ENCODE results near the gene DPH2.

Gene DPH2

GRCh38 chr1:43949678-43950077 lies 20.1 kb upstream of the DPH2 start:
- ATAC-seq: no peak

DNA sequence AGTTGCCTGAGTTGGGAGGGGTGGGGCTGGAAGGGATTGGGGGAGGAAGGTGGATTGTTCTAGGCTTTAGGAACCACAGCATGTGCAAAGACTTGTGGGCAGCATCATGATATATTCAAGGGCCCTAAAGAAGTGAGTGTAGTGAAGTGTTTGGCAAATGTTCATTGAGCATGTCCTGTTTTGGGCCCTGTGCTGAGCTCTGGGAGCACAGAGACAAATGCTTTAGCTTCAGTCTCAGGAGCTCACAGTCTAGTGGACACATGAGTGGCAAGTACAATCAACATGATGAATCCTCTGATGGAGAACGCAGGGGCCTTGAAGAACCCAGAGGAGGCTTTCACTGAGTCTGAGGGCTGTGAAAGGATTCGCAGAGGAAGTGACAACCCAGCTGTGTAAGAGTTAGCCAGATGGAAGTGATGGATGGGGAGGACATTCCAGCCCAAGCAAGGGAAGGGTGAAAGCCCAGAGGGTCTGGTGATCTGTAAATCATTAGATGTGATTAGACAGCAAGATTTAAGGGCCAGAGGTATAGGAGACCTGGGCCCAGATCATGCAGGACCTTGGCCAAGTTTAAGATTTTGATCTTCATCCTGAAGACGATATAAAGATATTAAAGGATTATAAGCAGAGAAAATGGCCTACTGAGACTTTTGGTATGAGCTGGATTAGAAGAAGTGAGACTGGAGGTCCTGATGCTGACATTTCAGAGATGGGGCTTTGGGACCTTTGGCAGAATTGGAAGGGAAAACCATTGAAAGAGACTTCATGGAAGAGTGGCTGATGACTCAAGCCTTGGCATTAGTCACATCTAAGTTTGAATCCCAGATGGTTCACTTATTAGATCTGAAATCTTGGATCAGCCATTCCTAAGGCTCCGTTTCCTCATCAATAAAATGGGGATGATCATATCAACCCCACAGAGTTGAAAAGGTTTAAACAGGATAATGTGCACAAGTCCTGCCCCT lies 18.5 kb upstream of the DPH2 start:
- TF ChIP-seq CSRNP3 (CRISPR knock-in tag; IDR thresholded peaks at IDR 0.05) (no peak), ZFP30 (CRISPR knock-in tag; IDR thresholded peaks at IDR 0.05) (no peak), ZFP3 (CRISPR knock-in tag; IDR thresholded peaks at IDR 0.05) (no peak), PPARA (CRISPR knock-in tag; IDR thresholded peaks at IDR 0.05; ENCODE audit: borderline replicate concordance) (no peak), OSR1 (CRISPR knock-in tag; IDR thresholded peaks at IDR 0.05) (no peak)
- TF ChIP-seq, protein P1, sequence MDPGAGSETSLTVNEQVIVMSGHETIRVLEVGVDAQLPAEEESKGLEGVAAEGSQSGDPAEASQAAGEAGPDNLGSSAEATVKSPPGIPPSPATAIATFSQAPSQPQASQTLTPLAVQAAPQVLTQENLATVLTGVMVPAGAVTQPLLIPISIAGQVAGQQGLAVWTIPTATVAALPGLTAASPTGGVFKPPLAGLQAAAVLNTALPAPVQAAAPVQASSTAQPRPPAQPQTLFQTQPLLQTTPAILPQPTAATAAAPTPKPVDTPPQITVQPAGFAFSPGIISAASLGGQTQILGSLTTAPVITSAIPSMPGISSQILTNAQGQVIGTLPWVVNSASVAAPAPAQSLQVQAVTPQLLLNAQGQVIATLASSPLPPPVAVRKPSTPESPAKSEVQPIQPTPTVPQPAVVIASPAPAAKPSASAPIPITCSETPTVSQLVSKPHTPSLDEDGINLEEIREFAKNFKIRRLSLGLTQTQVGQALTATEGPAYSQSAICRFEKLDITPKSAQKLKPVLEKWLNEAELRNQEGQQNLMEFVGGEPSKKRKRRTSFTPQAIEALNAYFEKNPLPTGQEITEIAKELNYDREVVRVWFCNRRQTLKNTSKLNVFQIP (CRISPR knock-in tag; IDR thresholded peaks at IDR 0.05; ENCODE audit: borderline replicate concordance, low read depth): no peak
- ATAC-seq: no peak

More at GRCh38 chr1:43949678-43950077, 20.1 kb upstream of the DPH2 start:
- TF ChIP-seq ISL1 (CRISPR knock-in tag; IDR thresholded peaks at IDR 0.05) (no peak), PATZ1 (CRISPR knock-in tag; IDR thresholded peaks at IDR 0.05; ENCODE audit: borderline replicate concordance) (no peak), CSDC2 (CRISPR knock-in tag; IDR thresholded peaks at IDR 0.05) (no peak), SNAI2 (CRISPR knock-in tag; IDR thresholded peaks at IDR 0.05) (no peak), ZFP30 (CRISPR knock-in tag; IDR thresholded peaks at IDR 0.05) (no peak), GLIS3 (CRISPR knock-in tag; IDR thresholded peaks at IDR 0.05) (no peak), TCF4 (CRISPR knock-in tag; IDR thresholded peaks at IDR 0.05; ENCODE audit: borderline replicate concordance) (no peak), BACH2 (CRISPR knock-in tag; IDR thresholded peaks at IDR 0.05; ENCODE audit: borderline replicate concordance) (no peak)

- no peak for TF ChIP-seq RARB (CRISPR knock-in tag; IDR thresholded peaks at IDR 0.05)
- no peak for TF ChIP-seq PATZ1 (CRISPR knock-in tag; IDR thresholded peaks at IDR 0.05; ENCODE audit: borderline replicate concordance)
- no peak for TF ChIP-seq ZNF70 (CRISPR knock-in tag; IDR thresholded peaks at IDR 0.05)
- TF ChIP-seq PPARA (CRISPR knock-in tag; IDR thresholded peaks at IDR 0.05; ENCODE audit: borderline replicate concordance): no peak
- no peak for TF ChIP-seq ISL1 (CRISPR knock-in tag; IDR thresholded peaks at IDR 0.05)
- no peak for TF ChIP-seq TCF4 (CRISPR knock-in tag; IDR thresholded peaks at IDR 0.05; ENCODE audit: borderline replicate concordance)
- TF ChIP-seq ZFP30 (CRISPR knock-in tag; IDR thresholded peaks at IDR 0.05): no peak
- TF ChIP-seq TOX (CRISPR knock-in tag; IDR thresholded peaks at IDR 0.05; ENCODE audit: borderline replicate concordance): no peak
- TF ChIP-seq CREB5 (CRISPR knock-in tag; IDR thresholded peaks at IDR 0.05; ENCODE audit: low read depth): no peak
- TF ChIP-seq TSHZ2 (CRISPR knock-in tag; IDR thresholded peaks at IDR 0.05): no peak
- TF ChIP-seq CSRNP3 (CRISPR knock-in tag; IDR thresholded peaks at IDR 0.05): no peak
- TF ChIP-seq ZC3H10 (CRISPR knock-in tag; IDR thresholded peaks at IDR 0.05): no peak
- ATAC-seq: no peak
Measured at GRCh38 chr1:43952731-43953346, 17.0 kb upstream of the DPH2 start.
